ENCODE data around the gene RSU1. TPM values are rescaled to one million over a fixed set of nuclear protein-coding genes. Genes with fewer than 3 reads are reported as not detected.

The RSU1 gene
- total RNA-seq, 1 donor from 2014 or later = 142 TPM

DNA sequence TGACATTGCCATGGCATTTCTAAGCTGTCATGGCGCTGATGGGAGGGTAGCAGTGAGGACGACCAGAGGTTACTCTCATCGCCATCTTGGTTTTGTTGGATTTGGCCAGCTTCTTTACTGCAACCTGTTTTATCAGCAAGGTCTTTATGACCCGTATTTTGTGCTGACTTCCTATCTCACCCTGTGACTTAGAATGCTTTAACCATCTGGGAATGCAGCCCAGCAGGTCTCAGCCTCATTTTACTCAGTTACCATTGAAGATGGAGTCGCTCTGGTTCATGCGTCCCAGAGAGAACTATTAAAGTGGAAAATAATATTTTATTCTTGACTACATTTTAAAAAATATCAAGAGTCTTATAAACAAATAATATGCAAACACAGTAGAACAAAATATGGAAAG, 131.7 kb downstream of the RSU1 start:
- no peak overlapping the region for H3K27ac ChIP-seq (ENCODE audit: low read depth, low read length)
- no peak overlapping the region for H3K4me3 Mint-ChIP-seq (ENCODE audit: unreplicated experiment)
- H3K27me3 Mint-ChIP-seq (ENCODE audit: low read depth, unreplicated experiment) = no peaks in the 10 kb centered on the region
- no peaks in the 10 kb centered on the region for H3K36me3 ChIP-seq (ENCODE audit: insufficient read depth, low read length)
- H2AFZ ChIP-seq (ENCODE audit: low read depth, low read length) = no peak overlapping the region
- no peaks in the 10 kb centered on the region for H3K9me3 ChIP-seq (ENCODE audit: insufficient read depth, low read depth, low read length)
- no peak overlapping the region for H3K4me2 ChIP-seq (ENCODE audit: low read length)
- H3K4me3 ChIP-seq (ENCODE audit: insufficient read depth, low read depth, low read length) = no peak overlapping the region
- H3K36me3 Mint-ChIP-seq (ENCODE audit: low read depth, unreplicated experiment) = peaks cover 7% of the 10 kb centered on the region
- H3K9ac ChIP-seq (ENCODE audit: low read length) = no peak overlapping the region
- TF ChIP-seq EZH2 (IDR thresholded peaks at IDR 0.05; ENCODE audit: insufficient read depth, low read length) = no peak
- TF ChIP-seq, protein P1, sequence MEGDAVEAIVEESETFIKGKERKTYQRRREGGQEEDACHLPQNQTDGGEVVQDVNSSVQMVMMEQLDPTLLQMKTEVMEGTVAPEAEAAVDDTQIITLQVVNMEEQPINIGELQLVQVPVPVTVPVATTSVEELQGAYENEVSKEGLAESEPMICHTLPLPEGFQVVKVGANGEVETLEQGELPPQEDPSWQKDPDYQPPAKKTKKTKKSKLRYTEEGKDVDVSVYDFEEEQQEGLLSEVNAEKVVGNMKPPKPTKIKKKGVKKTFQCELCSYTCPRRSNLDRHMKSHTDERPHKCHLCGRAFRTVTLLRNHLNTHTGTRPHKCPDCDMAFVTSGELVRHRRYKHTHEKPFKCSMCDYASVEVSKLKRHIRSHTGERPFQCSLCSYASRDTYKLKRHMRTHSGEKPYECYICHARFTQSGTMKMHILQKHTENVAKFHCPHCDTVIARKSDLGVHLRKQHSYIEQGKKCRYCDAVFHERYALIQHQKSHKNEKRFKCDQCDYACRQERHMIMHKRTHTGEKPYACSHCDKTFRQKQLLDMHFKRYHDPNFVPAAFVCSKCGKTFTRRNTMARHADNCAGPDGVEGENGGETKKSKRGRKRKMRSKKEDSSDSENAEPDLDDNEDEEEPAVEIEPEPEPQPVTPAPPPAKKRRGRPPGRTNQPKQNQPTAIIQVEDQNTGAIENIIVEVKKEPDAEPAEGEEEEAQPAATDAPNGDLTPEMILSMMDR (IDR thresholded peaks at IDR 0.05; ENCODE audit: insufficient read depth, low read depth, low read length) = no peak
- peaks cover 5% of the 10 kb centered on the region for H3K79me2 ChIP-seq (ENCODE audit: insufficient read depth, low read length)
- H3K9me3 Mint-ChIP-seq (ENCODE audit: unreplicated experiment) = no peaks in the 10 kb centered on the region
- DNase-seq (ENCODE audit: low read depth) (no peak), FAIRE-seq (no peak)
- peaks cover 40% of the 10 kb centered on the region for H4K20me1 ChIP-seq (ENCODE audit: insufficient read depth, low read length)
- H3K4me1 ChIP-seq (ENCODE audit: insufficient read depth, low read length) = peaks cover 4% of the 10 kb centered on the region
- no peak overlapping the region for H3K27ac Mint-ChIP-seq (ENCODE audit: unreplicated experiment)
- no peaks in the 10 kb centered on the region for H3K27me3 ChIP-seq (ENCODE audit: insufficient read depth, low read length)
- H3K4me1 Mint-ChIP-seq (ENCODE audit: low read depth, unreplicated experiment) = peaks cover 15% of the 10 kb centered on the region

- Histone ChIP-seq H3K36me3 (ENCODE audit: insufficient read depth, low read length) (no peaks in the 10 kb centered on the region), H3K4me2 (ENCODE audit: low read length) (no peak overlapping the region), H3K27me3 (ENCODE audit: insufficient read depth, low read length) (no peaks in the 10 kb centered on the region), H3K27ac (ENCODE audit: low read depth, low read length) (no peak overlapping the region), H3K4me1 (ENCODE audit: insufficient read depth, low read length) (peaks cover 4% of the 10 kb centered on the region), H3K4me3 (ENCODE audit: insufficient read depth, low read depth, low read length) (no peak overlapping the region), H3K9me3 (ENCODE audit: insufficient read depth, low read depth, low read length) (no peaks in the 10 kb centered on the region), H4K20me1 (ENCODE audit: insufficient read depth, low read length) (peaks cover 44% of the 10 kb centered on the region), H2AFZ (ENCODE audit: low read depth, low read length) (no peak overlapping the region), H3K79me2 (ENCODE audit: insufficient read depth, low read length) (peaks cover 5% of the 10 kb centered on the region), H3K9ac (ENCODE audit: low read length) (no peak overlapping the region)
- TF ChIP-seq EZH2 (IDR thresholded peaks at IDR 0.05; ENCODE audit: insufficient read depth, low read length) = no peak
- TF ChIP-seq, protein P1 (IDR thresholded peaks at IDR 0.05; ENCODE audit: insufficient read depth, low read depth, low read length) = no peak
- DNase-seq (ENCODE audit: low read depth) (no peak), FAIRE-seq (no peak)
- H3K36me3 Mint-ChIP-seq (ENCODE audit: low read depth, unreplicated experiment) = peaks cover 6% of the 10 kb centered on the region
- no peaks in the 10 kb centered on the region for H3K27me3 Mint-ChIP-seq (ENCODE audit: low read depth, unreplicated experiment)
- H3K4me3 Mint-ChIP-seq (ENCODE audit: unreplicated experiment) = no peak overlapping the region
- no peak overlapping the region for H3K27ac Mint-ChIP-seq (ENCODE audit: unreplicated experiment)
- no peaks in the 10 kb centered on the region for H3K9me3 Mint-ChIP-seq (ENCODE audit: unreplicated experiment)
- peaks cover 10% of the 10 kb centered on the region for H3K4me1 Mint-ChIP-seq (ENCODE audit: low read depth, unreplicated experiment)
Measured at GRCh38 chr10:16681521-16681920, 135.7 kb downstream of the RSU1 start.

- Histone ChIP-seq H3K79me2 (ENCODE audit: insufficient read depth, low read length) (peaks cover 5% of the 10 kb centered on the region), H4K20me1 (ENCODE audit: insufficient read depth, low read length) (peaks cover 47% of the 10 kb centered on the region), H3K9ac (ENCODE audit: low read length) (no peak overlapping the region), H3K9me3 (ENCODE audit: insufficient read depth, low read depth, low read length) (no peaks in the 10 kb centered on the region), H3K27ac (ENCODE audit: low read depth, low read length) (no peak overlapping the region), H3K36me3 (ENCODE audit: insufficient read depth, low read length) (no peaks in the 10 kb centered on the region), H3K27me3 (ENCODE audit: insufficient read depth, low read length) (no peaks in the 10 kb centered on the region), H3K4me1 (ENCODE audit: insufficient read depth, low read length) (peaks cover 4% of the 10 kb centered on the region), H3K4me3 (ENCODE audit: insufficient read depth, low read depth, low read length) (no peak overlapping the region), H2AFZ (ENCODE audit: low read depth, low read length) (no peak overlapping the region), H3K4me2 (ENCODE audit: low read length) (no peak overlapping the region)
- Mint-ChIP-seq H3K27me3 (ENCODE audit: low read depth, unreplicated experiment) (no peaks in the 10 kb centered on the region), H3K4me1 (ENCODE audit: low read depth, unreplicated experiment) (peaks cover 10% of the 10 kb centered on the region), H3K27ac (ENCODE audit: unreplicated experiment) (no peak overlapping the region), H3K36me3 (ENCODE audit: low read depth, unreplicated experiment) (peaks cover 8% of the 10 kb centered on the region), H3K4me3 (ENCODE audit: unreplicated experiment) (no peak overlapping the region), H3K9me3 (ENCODE audit: unreplicated experiment) (no peaks in the 10 kb centered on the region)
- TF ChIP-seq EZH2 (IDR thresholded peaks at IDR 0.05; ENCODE audit: insufficient read depth, low read length) = no peak
- TF ChIP-seq, protein P1 (IDR thresholded peaks at IDR 0.05; ENCODE audit: insufficient read depth, low read depth, low read length) = no peak
- DNase-seq (ENCODE audit: low read depth) = no peak
- FAIRE-seq = no peak
Measured at GRCh38 chr10:16679511-16679910, 137.7 kb downstream of the RSU1 start.

All from astrocyte (in vitro differentiated cells and primary cell).